Fibroblast of the aortic adventitia (primary cell): Measurements from ENCODE around the gene PPP1R9B. TPM values are rescaled to one million over a fixed set of nuclear protein-coding genes. Genes with fewer than 3 reads are reported as not detected.

ENCODE experiments used
- DNase-seq: peaks from one replicate; pipeline ENCODE4 v3.0.0-alpha.2; 2010; ENCODE audit warnings: low read depth
- H3K4me3 ChIP-seq: 2 replicates; pipeline ENCODE4 v1.5.1; 2011; ENCODE audit warnings: low read depth, mild to moderate bottlenecking, control low read depth, low read length, moderate library complexity
- total RNA-seq: library from RNA; depleted of rRNA; stranded (reverse); fragments of >200 nt; gene quantifications from 2 replicates; pipeline ENCODE4 v1.2.3, GENCODE V29; 2012; ENCODE audit warnings: low replicate concordance
- TF ChIP-seq, protein P1 (sequence below): IDR thresholded peaks from 2 replicates; pipeline ENCODE4 v1.5.1; 2011; ENCODE audit warnings: mild to moderate bottlenecking, low read length, control low read depth, inconsistent platforms; ENCODE audit not compliant: insufficient read depth

Gene PPP1R9B
- total RNA-seq, 1 donor: 59.3 TPM

DNA sequence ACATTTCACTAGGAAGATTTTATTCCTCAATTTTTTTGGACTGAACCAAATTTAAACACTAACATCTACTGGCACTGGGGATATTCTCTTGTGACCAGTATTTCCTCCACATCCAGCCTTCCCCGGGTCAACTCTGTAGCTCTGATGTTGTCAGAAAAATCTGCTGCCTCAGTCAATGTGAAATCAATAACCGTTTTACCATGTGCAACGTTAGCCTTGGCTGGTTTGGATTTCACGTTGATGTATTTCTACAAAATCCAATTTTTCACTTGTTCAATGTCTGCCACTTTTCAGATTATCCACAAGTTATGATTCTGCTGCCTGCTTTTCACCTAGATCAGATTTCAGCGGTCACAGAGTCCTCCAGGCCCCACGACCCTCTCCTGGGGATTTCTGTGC is 22.5 kb upstream of the PPP1R9B start:
- DNase-seq: no peak
- no peak overlapping the region for H3K4me3 ChIP-seq
- TF ChIP-seq, protein P1, sequence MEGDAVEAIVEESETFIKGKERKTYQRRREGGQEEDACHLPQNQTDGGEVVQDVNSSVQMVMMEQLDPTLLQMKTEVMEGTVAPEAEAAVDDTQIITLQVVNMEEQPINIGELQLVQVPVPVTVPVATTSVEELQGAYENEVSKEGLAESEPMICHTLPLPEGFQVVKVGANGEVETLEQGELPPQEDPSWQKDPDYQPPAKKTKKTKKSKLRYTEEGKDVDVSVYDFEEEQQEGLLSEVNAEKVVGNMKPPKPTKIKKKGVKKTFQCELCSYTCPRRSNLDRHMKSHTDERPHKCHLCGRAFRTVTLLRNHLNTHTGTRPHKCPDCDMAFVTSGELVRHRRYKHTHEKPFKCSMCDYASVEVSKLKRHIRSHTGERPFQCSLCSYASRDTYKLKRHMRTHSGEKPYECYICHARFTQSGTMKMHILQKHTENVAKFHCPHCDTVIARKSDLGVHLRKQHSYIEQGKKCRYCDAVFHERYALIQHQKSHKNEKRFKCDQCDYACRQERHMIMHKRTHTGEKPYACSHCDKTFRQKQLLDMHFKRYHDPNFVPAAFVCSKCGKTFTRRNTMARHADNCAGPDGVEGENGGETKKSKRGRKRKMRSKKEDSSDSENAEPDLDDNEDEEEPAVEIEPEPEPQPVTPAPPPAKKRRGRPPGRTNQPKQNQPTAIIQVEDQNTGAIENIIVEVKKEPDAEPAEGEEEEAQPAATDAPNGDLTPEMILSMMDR: no peak

DNA sequence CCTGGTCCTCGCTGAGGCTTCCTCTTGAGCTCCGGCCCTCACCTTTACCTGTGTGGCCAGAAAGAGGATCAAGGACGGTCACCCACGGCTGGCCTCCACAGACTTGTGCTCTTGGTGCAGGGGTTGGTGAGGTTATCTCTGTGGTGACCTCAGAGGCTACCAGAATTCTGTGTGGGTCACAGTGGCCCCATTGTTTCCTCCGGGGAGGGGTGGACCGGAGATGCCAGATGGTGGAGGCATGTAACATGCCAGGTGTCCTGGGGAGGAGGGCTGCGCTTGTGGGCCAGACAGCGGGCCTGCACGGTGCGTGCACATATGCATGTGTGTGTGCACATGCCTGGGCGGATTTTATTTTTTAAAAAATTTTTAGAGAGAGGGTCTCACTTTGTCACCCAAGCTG is 21.7 kb upstream of the PPP1R9B start:
- TF ChIP-seq, protein P1: no peak
- no peak for DNase-seq
- H3K4me3 ChIP-seq: no peak overlapping the region

DNA sequence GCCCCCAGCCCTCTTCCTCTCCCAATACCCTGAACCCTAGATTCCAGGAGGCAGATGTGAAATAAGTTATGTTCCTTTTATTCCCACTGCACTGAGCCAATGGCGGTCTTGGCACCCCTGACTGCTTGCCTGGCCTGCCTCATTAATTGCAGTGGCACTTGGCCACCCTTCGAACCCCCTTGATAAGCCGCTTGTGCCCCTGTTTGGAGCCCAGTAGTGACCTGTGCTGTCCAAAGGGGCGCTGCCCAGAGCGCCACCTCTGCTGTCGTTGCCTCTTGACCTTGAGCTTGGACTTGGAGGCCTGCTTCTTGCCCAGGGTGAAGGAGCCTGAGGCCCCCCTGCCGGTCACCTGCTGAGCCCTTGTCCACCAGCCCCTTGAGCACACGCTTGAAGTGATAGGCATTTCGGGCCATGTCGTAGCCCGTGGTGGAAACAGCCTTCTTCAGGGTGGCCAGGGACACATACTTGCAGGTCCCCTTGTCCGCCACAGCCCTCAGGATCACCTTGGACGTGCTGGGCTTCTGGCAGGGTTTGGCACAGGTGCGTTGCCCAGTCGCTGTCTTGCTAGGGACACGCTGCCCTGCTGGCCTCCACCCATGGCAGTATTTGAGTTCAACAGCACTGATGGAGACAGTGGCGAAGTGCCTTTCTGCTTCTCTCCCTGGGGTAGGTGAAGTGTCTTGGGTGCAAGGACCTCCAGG is 21.0 kb upstream of the PPP1R9B start:
- DNase-seq: no peak
- TF ChIP-seq, protein P1: no peak
- H3K4me3 ChIP-seq: no peak overlapping the region

DNA sequence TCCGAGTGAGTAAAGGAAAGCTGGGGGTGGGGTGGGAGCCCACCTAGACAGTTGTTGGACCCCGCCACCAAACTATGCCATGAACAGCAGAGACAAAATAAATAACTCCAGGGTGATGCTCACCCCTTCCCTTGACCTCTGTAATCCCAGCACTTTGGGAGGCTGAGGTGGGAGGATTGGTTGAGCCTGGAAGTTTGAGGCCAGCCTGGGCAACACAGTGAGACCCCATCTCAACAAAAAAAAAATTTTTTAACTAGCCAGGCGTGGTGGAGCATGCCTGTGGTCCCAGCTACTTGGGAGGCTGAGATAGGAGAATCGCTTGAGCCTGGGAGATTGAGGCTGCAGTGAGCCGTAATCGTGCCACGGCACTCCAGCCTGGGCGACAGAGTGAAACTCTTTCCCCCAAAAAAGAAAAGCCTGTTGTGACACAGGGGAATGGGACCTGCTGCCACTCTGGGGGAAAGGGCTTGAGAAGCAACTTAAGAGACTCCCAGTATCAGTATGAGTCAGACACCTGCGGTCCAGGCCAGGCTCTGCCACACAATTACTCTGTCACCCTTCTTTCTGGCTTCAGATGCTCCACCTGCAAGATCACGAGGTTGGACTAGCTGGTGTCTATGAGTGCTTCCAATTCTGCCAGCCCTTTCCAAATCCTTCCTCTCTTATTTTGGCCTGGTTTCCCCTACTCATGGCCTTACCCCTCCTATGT is 20.3 kb upstream of the PPP1R9B start:
- TF ChIP-seq, protein P1: no peak
- peak; percentile 31 for DNase-seq

DNA sequence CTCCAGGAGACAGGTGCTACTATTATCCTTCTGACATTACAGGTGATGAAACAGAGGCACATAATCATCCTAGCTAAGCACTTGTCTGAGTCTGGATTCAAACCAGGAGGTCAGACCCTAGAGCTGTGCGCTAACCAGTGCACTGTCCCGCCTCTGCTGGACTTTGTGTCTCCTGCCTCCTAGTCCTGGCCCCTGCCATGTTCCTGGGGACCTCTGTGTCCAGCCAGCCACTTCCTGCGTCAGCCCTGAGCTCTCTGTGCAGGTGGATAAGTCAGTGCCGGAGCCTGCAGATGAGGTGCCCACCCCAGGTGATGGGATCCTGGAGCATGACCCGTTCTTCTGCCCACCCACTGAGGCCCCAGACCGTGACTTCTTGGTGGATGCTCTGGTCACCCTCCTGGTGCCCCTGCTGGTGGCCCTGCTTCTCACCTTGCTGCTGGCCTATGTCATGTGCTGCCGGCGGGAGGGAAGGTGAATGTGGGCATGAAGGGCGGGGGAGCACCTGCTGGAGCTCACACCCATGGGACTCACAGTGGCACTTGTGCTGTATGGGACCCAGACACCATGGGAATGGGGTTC is 19.5 kb upstream of the PPP1R9B start:
- DNase-seq: no peak
- TF ChIP-seq, protein P1: no peak
- no peak overlapping the region for H3K4me3 ChIP-seq

More for the DNA sequence above, 20.3 kb upstream of the PPP1R9B start:
- no peak overlapping the region for H3K4me3 ChIP-seq

DNA sequence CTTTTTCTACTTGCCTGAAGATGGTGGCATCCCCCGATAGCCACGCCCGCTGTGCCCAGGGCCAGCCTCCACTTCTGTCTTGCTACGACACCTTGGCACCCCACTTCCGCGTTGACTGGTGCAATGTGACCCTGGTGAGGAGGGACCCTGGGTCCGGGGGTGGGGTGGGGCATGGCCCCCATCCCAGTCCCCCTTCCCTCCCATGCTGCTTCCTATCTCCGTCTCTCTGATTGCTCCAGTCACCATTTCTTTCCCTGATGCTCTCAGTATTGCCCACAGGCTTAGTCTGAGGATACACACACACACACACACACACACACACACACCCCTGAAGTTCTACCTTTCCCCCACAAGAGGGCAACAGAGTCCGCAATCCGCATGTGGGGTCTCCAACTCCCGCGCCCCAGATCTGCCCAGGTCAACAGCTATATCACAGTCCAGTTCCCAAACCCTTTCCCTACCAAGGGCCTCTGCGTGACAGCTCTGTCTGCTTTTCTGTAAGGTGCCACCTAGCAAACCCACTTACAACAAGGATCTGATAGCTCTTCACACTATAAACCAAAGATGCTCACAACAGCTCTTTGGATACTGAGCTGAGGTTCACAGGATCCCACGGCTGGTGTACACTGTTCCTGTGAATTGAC is 18.8 kb upstream of the PPP1R9B start:
- peak; percentile 82 for DNase-seq
- no peak overlapping the region for H3K4me3 ChIP-seq
- TF ChIP-seq, protein P1: peak; percentile 87
